IPS DF 6.9 (cell line): ENCODE data around the gene NOD2.

Source experiments
- DNase-seq: peaks from one replicate; pipeline ENCODE4 v3.0.0-alpha.2; 2013; ENCODE audit warnings: low read depth, low spot score
- H3K27ac ChIP-seq: one replicate; pipeline ENCODE4 v1.5.1; 2013; ENCODE audit warnings: low read length, control low read depth
- H3K27me3 ChIP-seq: 2 replicates; pipeline ENCODE4 v1.6.1; 2013; ENCODE audit warnings: mild to moderate bottlenecking, low read length; ENCODE audit not compliant: control insufficient read depth, insufficient read depth
- H3K36me3 ChIP-seq: 2 replicates; pipeline ENCODE4 v1.6.1; 2013; ENCODE audit warnings: low read length; ENCODE audit not compliant: control insufficient read depth, insufficient read depth
- H3K4me1 ChIP-seq: 2 replicates; pipeline ENCODE4 v1.6.1; 2013; ENCODE audit warnings: low read length; ENCODE audit not compliant: control insufficient read depth, insufficient read depth
- H3K4me3 ChIP-seq: 2 replicates; pipeline ENCODE4 v1.5.1; 2013; ENCODE audit warnings: mild to moderate bottlenecking, low read length
- H3K9me3 ChIP-seq: 2 replicates; pipeline ENCODE4 v1.6.1; 2013; ENCODE audit warnings: low read length, inconsistent platforms; ENCODE audit not compliant: control insufficient read depth, insufficient read depth
- WGBS: extraction: QIAGEN DNeasy Blood & Tissue Kit; methylation state at CpG from one replicate; pipeline ENCODE4 v1.1.7; 2013; ENCODE audit warnings: mixed read lengths, missing lambda C conversion rate; ENCODE audit not compliant: insufficient read length, insufficient coverage; 5-methylcytosine and 5-hydroxymethylcytosine counted together

Gene NOD2

GRCh38 chr16:50692999-50693781 lies at the start of gene NOD2:
Gene NOD2, plus strand, starts transcription at chr16:50693606. Its CDS starts 5,890 bp downstream, at chr16:50699496.
- 100% methylated on average over 7 of the region's 56 CpGs for WGBS
- Histone ChIP-seq H3K4me1 (no peaks in the 10 kb centered on the region), H3K4me3 (peak within 1 kb of the TSS; percentile 43; the same call in 1 of the 2 replicates), H3K27ac (no peak within 1 kb of the TSS), H3K9me3 (no peaks in the 10 kb centered on the region), H3K36me3 (no peaks in the 10 kb centered on the region), H3K27me3 (peaks cover 2% of the 10 kb centered on the region; the same call in 1 of the 2 replicates)
- no peak for DNase-seq

DNA sequence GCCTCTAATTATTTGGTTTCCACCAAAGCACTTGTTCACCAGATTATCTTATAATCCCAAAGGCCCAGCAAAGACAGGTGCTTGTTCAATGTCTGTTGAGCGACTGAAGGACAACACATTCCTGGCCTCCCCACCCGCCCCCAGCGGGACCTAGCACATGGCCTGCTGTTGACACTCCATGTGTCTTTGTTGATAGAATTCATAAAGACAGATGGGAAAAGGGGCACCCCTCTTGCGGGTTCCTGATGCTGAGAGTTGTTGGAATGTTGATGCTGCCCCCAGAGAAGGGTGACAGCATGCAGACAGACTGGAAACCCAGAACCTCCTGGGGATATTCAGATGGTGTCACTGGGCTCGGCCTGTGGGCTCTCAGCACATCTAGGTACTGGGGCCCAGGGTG lies 49.2 kb upstream of the NOD2 start:
- no CpG with 5 or more reads among the region's 5 CpGs for WGBS
- no peaks in the 10 kb centered on the region for H3K36me3 ChIP-seq
- no peak overlapping the region for H3K4me3 ChIP-seq
- H3K27ac ChIP-seq = no peak overlapping the region
- no peaks in the 10 kb centered on the region; the same call in 1 of the 2 replicates for H3K4me1 ChIP-seq
- no peaks in the 10 kb centered on the region for H3K27me3 ChIP-seq
- DNase-seq = no peak
- H3K9me3 ChIP-seq = no peaks in the 10 kb centered on the region

GRCh38 chr16:50644729-50645128 lies 48.7 kb upstream of the NOD2 start:
- Histone ChIP-seq H3K27ac (no peak overlapping the region), H3K4me1 (no peaks in the 10 kb centered on the region; the same call in 1 of the 2 replicates), H3K9me3 (no peaks in the 10 kb centered on the region), H3K4me3 (no peak overlapping the region), H3K36me3 (no peaks in the 10 kb centered on the region), H3K27me3 (no peaks in the 10 kb centered on the region)
- no peak for DNase-seq
- WGBS = no CpG with 5 or more reads among the region's 6 CpGs

- no peak overlapping the region for H3K27ac ChIP-seq
- H3K4me3 ChIP-seq = no peak overlapping the region
- no CpG with 5 or more reads among the region's 20 CpGs for WGBS
- no peaks in the 10 kb centered on the region for H3K27me3 ChIP-seq
- no peak for DNase-seq
- H3K9me3 ChIP-seq = no peaks in the 10 kb centered on the region
- no peaks in the 10 kb centered on the region; the same call in 1 of the 2 replicates for H3K4me1 ChIP-seq
- H3K36me3 ChIP-seq = no peaks in the 10 kb centered on the region
Measured at GRCh38 chr16:50645563-50646220, 47.7 kb upstream of the NOD2 start.

DNA sequence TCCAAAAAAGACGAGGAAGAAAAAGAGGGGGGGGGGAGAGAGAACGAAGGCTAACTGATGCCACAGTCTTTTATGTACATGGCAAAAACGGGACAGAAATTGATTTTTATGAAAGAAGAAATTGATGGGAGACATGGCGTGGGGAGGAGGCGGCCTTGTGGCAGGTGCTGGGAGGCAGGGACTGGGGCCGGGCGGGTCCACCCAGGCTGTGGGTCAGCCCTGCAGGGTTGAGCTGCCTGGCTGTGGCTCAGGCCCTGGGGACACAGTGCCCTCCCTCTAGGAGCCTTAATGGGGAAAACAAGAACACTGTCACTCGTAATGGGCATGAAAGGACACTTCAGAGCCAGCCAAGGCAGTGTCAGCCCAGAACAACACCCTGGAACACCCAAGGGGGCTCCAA lies 47.1 kb upstream of the NOD2 start:
- no CpG with 5 or more reads among the region's 8 CpGs for WGBS
- DNase-seq = no peak
- H3K4me3 ChIP-seq = no peak overlapping the region
- H3K27me3 ChIP-seq = no peaks in the 10 kb centered on the region
- no peak overlapping the region for H3K27ac ChIP-seq
- no peaks in the 10 kb centered on the region for H3K9me3 ChIP-seq
- H3K4me1 ChIP-seq = no peaks in the 10 kb centered on the region; the same call in 1 of the 2 replicates
- no peaks in the 10 kb centered on the region for H3K36me3 ChIP-seq

- no CpG with 5 or more reads among the region's 3 CpGs for WGBS
- H3K27me3 ChIP-seq = no peaks in the 10 kb centered on the region
- DNase-seq = no peak
- H3K4me3 ChIP-seq = no peak overlapping the region
- H3K9me3 ChIP-seq = no peaks in the 10 kb centered on the region
- no peaks in the 10 kb centered on the region for H3K36me3 ChIP-seq
- H3K27ac ChIP-seq = no peak overlapping the region
- H3K4me1 ChIP-seq = no peaks in the 10 kb centered on the region
Measured at GRCh38 chr16:50651835-50652438, 41.5 kb upstream of the NOD2 start.

DNA sequence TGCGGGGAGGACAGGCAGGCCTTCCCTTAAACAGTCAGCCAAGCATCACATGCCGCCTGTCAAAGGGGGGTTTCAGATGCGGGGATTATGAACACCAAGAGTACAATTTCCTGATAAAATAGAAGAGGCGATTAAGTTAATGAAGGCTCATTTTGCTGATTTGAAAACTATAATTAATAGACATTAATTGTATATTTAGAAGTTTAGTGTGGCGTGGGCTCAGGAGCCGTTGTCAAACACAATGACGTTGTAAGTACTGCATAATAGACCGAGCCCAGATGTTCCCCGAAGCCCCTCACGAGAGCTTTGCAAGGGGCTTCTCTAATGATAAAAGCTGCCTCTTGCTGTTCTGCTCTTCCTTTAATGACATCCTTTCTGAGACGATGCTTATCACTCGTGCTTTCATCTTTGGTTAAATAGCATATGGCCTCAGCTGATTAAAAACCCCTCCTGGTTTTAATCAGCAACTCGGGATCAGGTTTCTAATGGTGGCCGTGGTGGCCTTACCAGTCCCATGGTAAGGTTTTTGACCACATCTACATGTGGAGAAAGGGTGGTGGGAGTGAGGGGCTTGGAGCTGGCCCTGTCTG lies 40.5 kb upstream of the NOD2 start:
- no peak overlapping the region for H3K27ac ChIP-seq
- H3K27me3 ChIP-seq = no peaks in the 10 kb centered on the region
- no peaks in the 10 kb centered on the region for H3K36me3 ChIP-seq
- no CpG with 5 or more reads among the region's 14 CpGs for WGBS
- H3K4me1 ChIP-seq = no peaks in the 10 kb centered on the region
- DNase-seq = no peak
- H3K9me3 ChIP-seq = no peaks in the 10 kb centered on the region
- no peak overlapping the region for H3K4me3 ChIP-seq

- no peak for DNase-seq
- Histone ChIP-seq H3K4me3 (no peak overlapping the region), H3K4me1 (no peaks in the 10 kb centered on the region), H3K36me3 (no peaks in the 10 kb centered on the region), H3K27me3 (no peaks in the 10 kb centered on the region), H3K27ac (no peak overlapping the region), H3K9me3 (no peaks in the 10 kb centered on the region)
- no CpG with 5 or more reads among the region's 11 CpGs for WGBS
Measured at GRCh38 chr16:50653633-50654519, 39.5 kb upstream of the NOD2 start.

DNA sequence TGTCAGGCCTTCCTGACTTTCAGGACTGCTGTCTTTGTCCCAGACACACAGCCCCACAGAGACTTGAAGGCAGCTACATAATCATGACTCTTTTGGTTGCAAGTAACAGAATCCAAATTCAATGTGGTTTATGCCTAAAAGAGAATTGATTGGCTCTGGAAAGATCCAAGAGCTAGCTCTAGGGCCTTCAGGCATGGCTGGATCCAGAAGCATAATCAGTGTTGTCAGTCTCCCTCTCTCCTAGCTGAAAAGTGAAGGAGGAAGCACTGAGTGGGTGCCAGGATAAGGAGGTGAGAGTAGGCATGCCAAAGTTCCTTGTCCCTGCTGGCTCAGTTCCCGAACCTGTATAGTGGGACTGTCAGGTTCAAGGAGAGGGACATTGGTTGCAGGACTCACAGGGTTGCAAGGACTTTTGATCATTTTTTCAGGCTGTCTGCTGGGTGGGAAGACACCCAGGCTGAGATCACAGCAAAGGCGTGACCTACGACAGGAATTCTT lies 37.8 kb upstream of the NOD2 start:
- Histone ChIP-seq H3K27ac (no peak overlapping the region), H3K27me3 (no peaks in the 10 kb centered on the region), H3K36me3 (no peaks in the 10 kb centered on the region), H3K9me3 (no peaks in the 10 kb centered on the region), H3K4me1 (no peaks in the 10 kb centered on the region), H3K4me3 (no peak overlapping the region)
- no CpG with 5 or more reads among the region's 3 CpGs for WGBS
- DNase-seq = no peak
